Glomerular endothelial cell (primary cell): Measurements from ENCODE around the gene GALNT11. TPM values are rescaled to one million over a fixed set of nuclear protein-coding genes. Genes with fewer than 3 reads are reported as not detected.

ENCODE experiments used
- DNase-seq: peaks from one replicate; pipeline ENCODE4 v3.0.0-alpha.2; 2011; ENCODE audit warnings: low read depth, low spot score; ENCODE audit errors: extremely low read depth
- total RNA-seq: library from RNA; depleted of rRNA; stranded (reverse); fragments of >200 nt; gene quantifications from 2 replicates; pipeline ENCODE4 v1.2.3, GENCODE V29; 2015

Gene GALNT11
- total RNA-seq, 1 donor from 2014 or later: 52.6 TPM

DNA sequence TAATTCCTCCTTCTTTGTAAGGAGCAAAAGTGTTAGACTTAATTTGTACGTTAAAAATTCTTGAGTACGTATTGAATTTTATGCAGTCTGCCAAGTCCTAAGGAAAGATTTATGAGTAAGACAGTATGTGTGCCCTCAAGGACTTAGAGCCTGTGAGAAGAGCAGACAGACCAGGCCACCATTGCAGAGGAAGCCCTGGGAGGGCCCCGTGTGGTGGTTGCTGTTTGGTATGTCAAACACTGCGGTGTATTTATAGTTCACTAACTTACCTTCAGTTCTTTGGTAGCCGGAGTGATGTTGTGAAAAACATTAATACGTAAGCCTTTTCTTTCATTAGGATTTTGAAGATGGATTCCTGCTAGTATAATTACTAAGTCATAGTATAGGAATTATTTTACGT is 82.9 kb downstream of the GALNT11 start:
- DNase-seq: no peak

- no peak for DNase-seq
These were observed 87.4 kb downstream of the GALNT11 start for GRCh38 chr7:152112829-152113228.

GRCh38 chr7:152115021-152115718 is 89.7 kb downstream of the GALNT11 start:
- no peak for DNase-seq

DNA sequence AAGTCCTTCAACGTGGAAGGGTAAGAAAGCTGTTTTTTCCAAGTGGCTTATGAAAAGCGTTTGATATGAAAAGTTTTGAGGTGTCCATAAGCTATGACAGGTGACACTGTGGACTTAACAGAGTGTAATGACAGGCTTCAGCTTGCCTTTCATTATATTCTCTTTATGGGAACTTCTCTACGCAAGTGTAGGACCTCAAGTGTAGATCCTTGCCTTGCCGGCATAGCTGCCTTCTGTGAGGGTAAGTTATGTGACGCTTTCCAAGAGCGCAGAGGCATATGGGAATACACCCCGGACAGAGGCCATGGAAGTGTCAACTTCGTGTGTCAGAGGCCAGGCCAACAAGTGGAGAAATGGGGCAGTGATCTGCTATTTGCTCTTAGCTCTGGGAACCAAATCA is 91.9 kb downstream of the GALNT11 start:
- DNase-seq: no peak

DNA sequence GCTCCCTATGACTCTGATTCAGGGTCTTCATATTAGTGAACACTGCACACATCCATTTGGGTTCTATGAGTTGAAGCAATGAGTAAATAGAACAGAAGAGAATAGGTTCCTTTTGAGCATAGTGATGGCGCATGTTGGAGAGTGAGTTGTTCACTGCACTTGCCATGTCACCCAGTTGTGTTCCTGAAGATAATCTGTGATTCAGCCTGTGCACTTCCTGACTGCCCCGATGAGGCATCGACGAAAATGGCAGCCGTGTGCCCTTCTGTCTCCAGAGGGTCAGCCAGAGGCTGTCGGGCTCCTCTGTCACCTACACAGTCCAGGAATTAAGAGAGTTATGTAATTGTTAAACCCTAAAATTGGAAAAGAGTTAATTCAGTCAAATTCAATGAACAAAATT is 94.7 kb downstream of the GALNT11 start:
- peak; percentile 14 for DNase-seq

- no peak for DNase-seq
These were observed 95.3 kb downstream of the GALNT11 start for GRCh38 chr7:152120776-152121175.

DNA sequence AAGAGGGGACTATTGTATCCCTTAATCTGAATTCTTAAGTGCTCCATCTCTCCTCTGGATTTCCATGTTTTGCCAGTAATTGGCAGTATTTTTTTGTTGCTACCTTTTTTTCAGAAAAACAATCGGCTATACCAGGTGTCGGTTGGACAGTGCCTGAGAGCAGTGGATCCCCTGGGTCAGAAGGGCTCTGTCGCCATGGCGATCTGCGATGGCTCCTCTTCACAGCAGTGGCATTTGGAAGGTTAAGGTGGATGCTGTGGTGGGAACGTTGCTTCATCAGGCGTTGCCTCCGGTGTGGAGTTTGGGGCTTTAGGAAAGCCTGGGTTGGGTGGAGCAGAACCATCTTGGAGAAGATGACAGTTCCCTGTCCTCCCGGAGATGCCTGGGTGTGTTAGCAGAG is 96.0 kb downstream of the GALNT11 start:
- no peak for DNase-seq

DNA sequence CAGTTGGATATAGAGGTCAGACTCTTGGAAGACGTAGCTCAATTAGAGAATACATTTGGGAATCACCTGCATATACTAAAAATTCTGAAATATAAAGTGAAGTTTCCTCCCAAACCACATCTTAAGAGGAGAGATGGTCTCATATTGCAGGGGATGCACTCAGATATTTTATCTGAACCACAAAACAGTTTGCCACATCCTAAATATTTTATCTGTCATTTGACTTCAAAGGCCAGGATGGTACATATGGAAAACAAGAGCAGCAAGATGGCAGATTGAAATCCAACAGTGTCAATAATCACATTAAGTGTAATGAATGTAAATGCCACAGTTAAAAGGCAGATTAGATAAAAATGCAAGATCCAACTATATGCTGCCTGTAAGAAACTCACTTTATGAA is 97.1 kb downstream of the GALNT11 start:
- no peak for DNase-seq

DNA sequence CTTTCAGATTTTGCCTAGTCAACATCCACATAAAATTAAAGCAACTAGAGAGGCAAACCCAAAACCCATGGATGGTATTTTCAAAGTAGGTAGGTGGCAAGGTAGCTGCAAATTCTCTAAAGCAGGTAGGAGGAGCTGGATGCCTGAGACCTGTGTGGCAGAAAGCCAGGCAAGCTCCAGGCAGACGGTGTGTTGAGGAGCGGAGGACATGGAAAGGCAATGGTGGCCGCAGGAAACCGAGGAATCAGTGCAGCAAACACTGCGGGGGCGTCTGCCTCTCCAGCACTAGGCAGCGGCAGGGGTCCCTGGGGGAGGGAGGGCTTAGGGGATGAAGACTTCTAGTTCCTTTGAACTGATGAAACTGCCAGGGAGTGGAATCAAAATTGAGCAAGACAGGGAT is 101.3 kb downstream of the GALNT11 start:
- DNase-seq: no peak

GRCh38 chr7:152127229-152127628 is 101.8 kb downstream of the GALNT11 start:
- DNase-seq: no peak

- no peak for DNase-seq
These were observed 102.8 kb downstream of the GALNT11 start for GRCh38 chr7:152128252-152128651.

- no peak for DNase-seq
These were observed 103.4 kb downstream of the GALNT11 start for GRCh38 chr7:152128741-152129461.

DNA sequence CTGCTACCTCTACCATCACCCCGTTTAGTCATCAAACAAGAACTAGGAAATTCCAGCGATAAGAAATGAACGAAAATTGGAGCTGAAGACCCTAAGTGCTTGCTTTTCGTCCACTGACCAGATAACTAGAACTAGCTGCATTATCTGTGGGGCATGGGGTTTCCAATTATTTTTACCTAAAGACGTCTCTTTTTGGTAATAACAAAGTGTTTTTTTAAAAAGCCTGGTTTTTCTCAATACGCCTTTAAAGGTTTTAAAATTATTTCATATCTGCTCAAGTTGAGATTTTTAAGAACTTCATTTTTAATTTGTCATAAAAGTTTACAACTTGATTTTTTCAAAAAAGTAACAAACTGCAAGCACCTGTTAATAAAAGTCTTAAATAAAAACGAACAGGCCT is 104.2 kb downstream of the GALNT11 start:
- no peak for DNase-seq

DNA sequence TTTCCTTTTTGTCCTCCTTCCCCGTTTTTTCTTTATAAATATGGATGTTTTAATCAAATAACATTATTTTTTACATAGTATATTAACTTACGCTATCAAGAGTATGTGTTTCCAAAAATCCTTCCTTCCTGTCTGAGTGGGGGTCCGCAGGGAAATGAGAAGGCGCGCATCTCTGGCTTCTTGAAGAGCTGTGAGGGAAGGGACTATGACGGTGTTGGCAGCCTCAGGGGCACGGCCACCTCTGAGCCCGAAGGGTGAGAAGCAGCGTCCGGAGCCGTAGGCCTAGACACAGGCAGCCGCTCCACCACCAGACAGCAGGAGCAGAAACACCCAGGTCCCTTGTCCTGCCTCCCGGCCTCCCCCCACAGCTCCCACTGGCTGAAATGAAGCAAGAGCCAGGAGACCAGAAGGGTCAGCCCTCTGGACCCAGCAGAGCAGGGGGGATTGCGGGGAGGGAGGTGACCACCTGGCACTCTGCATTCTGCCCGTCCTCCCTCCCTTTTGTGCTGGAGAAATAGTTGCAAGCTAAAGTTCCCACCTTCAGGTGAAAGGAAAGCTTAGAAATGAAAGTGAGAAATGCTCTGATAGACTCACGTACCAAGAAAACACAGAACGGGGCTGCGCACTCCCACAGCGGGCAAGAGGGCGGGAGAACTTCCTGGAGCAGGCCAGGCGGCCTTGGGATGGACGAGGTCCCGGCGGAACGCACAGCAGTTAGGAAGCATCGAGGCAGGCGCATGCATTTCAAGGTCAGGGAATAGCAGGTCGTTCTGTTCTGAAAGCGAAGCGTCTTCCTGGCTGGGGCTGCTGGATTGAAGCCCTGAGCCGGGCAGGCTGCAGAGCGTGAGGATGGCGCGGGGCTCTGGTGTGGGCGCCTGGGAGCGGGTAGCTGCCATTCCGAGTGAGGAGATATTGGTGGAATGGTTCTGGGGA is 105.5 kb downstream of the GALNT11 start:
- DNase-seq: no peak

DNA sequence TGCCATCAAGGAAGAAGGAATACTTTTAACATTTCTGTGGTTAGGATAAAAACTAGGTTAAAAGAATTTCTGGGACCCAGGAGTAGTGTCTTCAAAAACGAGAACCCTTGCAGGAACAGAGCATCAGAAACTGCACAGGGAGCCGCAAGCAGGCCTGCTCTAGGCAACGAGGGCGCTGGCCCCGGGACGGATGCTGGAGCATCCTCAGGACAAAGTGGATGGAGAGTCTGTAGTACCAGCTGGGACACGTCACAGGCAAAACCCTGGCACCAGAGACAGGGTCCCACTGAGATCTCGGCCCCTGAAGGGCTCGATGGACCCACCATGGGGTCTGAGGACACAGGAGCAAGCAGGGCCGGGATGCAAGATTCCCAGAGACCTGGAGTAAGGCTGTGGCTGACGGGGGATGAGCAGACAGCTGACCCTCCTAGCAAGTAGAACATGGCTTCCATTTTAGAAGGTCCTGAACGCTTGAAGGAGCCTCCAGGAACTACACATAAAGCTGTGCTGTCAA is 106.6 kb downstream of the GALNT11 start:
- DNase-seq: no peak

GRCh38 chr7:152132812-152133211 is 107.3 kb downstream of the GALNT11 start:
- DNase-seq: no peak

DNA sequence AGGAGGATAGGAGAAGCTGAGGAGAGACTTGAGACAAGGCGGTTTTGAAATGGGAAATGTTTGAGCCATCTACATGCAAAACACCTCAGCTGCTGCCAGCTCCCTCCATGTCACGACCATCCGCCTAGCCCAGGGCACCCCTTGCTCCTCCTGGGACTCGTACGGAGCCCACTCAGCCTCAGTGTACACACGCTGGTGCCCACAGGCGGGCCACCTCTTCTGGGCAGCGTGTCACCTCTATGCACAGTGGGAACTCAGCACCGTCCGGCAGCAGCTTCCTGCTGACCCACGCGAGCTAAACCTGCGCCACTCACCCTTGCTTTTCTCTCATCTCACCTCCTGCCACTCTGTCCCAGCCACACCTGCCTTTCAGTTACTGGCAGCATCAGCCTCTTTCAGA is 108.3 kb downstream of the GALNT11 start:
- no peak for DNase-seq

DNA sequence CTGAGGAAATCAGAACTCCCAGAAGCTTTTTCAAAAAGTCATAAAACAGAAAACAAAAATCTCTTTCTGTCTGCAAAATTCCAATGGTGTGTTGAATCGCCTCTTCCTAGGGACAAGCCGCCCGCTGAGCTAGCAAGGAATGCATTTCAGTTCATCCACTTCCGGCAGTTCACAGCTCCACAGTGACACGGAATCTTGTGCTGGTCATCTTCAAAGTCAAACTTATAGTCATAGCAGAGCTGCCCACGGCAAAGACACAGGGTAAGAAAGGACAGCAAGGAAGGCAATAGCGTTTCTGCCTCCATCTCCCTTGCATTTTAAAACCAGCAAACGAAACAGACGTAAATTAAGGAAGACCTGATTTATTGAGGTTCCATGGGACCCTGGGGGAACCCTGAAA is 111.2 kb downstream of the GALNT11 start:
- no peak for DNase-seq

- peak; percentile 44 for DNase-seq
These were observed 112.1 kb downstream of the GALNT11 start for GRCh38 chr7:152137476-152138025.

DNA sequence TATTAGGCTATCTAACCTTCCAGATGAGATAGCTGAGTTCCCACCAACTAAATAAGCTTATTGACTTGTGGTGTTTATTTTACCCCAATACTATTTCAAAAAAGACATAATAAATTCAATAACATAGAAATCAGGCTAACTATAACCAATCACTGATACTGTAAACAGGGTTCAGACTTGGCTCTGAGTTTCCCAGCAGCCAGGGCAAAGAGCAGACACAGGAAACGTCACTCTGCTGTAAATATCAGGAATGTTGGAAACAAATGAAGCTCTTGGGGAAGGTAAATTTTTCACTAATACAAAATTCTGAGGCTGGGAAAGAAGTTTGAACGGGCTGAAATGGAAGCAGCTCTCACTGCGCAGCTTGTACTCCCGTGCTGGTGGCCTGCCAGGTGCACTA is 114.6 kb downstream of the GALNT11 start:
- DNase-seq: no peak

- no peak for DNase-seq
These were observed 115.1 kb downstream of the GALNT11 start for GRCh38 chr7:152140560-152140959.
